ENCODE data around the gene SPTBN1. TPM values are rescaled to one million over a fixed set of nuclear protein-coding genes. Genes with fewer than 3 reads are reported as not detected.

The SPTBN1 gene
- total RNA-seq, 1 experiment from 2014 or later = 88.8 TPM

- DNase-seq (ENCODE audit: low read depth) = no peak
Observed at GRCh38 chr2:54631755-54632154, 175.6 kb downstream of the SPTBN1 start.

- peak; percentile 69 for DNase-seq (ENCODE audit: low read depth)
Observed at GRCh38 chr2:54632733-54633692, 176.9 kb downstream of the SPTBN1 start.

- no peak for DNase-seq (ENCODE audit: low read depth)
Observed at GRCh38 chr2:54634021-54634420, 177.9 kb downstream of the SPTBN1 start.

DNA sequence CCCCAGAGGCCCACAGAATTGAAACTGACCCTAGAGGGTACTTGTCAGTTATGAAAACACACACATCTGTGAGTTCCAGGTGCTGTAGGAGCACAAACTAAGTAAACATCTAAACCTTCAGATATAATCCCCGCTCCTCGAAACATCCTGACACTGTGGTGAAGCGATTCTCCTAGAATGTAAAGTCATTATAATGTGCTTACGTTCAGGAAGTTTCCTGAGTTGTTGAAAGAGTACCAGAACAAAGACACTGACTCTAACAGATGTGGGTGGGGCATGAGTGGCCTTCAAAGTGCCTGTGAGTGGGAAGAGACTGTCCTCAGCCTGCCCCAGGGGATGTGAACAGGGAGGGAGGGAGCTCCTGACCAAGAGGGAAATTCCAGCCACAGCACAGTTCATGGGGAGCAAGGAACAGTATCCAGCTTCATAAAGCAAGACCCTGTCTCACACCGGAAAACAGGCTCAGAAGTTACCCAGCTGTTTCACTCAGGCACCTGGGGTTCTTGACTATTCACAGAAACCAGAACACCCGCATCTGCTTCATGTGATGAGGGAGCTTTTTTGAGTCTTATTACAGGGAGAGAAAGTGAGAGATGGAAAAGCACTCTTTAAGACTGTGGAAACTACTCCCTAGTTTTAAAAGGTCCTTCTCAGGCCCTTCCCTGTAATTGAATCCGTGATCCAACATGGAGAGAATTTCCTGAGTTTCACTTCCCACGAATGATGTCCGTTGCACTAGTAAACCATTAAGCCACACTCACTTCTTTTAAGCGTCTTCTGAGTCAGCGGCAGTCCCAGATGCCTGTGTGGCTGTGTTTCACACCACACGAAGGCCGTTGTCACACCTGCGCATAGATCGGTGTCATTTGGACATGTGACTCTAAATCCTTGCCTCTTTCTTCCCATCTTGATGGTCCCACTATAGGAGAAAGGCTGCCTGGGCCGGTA, 178.7 kb downstream of the SPTBN1 start:
- DNase-seq (ENCODE audit: low read depth) = peak; percentile 78

DNA sequence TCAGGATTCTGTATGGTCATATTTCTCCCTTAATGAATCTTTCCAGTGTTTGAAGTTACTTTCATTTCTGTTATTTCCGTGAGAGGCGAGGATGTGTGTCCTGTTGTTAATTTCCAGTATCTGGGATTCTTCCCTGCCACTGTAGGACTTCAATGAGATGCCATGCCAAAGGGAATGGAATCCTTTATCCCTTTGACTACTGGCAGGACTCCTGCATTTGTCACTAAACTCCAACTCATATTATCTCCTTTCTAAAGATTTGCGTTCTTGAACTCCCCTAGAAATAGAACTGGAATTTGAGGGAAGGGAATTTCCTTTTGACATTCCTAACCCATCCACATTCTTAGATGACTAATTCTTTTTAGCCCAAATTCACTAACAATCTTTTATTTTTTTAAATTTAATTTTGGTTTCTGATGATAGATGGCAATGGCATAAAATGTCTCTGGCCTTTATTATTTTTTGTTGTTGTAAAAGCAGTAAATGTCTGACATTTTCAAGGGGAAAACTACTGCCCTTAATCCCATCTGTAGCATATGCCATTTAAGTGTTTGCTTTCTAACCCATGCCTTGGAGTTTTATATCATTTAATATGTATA, 179.5 kb downstream of the SPTBN1 start:
- peak; percentile 32 for DNase-seq (ENCODE audit: low read depth)

- no peak for DNase-seq (ENCODE audit: low read depth)
Observed at GRCh38 chr2:54636415-54637139, 180.4 kb downstream of the SPTBN1 start.

DNA sequence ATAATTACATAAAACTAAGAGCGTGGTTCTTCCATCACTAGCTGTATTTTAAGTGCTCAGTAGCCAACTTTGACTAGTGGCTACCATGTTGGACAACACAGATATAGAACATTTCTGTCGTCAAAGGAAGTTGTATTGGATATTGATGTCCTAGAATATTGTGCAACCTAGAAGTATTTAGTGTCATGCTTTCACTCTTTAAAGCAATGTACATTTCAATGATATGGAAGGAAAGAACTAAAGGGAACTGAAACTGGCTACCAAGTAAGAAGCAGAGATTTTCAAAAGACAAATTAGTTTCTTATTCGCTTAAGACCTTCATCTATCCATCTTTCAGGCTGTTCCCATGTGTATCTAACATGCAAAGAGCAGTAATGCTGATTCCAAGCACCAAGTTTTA, 182.0 kb downstream of the SPTBN1 start:
- no peak for DNase-seq (ENCODE audit: low read depth)

DNA sequence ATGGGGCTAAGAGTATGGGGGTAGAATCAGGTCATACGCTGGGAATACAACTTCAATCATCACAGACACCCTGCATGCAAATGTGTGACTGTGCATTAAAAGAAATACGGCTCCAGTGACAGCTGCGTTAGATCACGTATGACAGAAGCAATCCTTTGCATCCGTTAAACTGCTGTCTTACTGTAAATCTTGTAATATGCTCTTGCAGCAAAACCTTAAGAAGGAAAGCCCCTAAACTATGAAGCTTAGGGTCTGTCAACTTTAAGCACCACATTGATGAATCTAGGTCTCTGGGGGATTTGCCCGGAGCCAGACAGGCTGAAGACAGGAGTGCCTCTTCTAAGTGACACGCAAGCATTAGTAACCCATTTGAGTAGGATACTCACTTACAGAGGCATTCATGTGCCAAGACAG, 182.7 kb downstream of the SPTBN1 start:
- no peak for DNase-seq (ENCODE audit: low read depth)

- DNase-seq (ENCODE audit: low read depth) = peak; percentile 42
Observed at GRCh38 chr2:54639609-54640008, 183.5 kb downstream of the SPTBN1 start.

DNA sequence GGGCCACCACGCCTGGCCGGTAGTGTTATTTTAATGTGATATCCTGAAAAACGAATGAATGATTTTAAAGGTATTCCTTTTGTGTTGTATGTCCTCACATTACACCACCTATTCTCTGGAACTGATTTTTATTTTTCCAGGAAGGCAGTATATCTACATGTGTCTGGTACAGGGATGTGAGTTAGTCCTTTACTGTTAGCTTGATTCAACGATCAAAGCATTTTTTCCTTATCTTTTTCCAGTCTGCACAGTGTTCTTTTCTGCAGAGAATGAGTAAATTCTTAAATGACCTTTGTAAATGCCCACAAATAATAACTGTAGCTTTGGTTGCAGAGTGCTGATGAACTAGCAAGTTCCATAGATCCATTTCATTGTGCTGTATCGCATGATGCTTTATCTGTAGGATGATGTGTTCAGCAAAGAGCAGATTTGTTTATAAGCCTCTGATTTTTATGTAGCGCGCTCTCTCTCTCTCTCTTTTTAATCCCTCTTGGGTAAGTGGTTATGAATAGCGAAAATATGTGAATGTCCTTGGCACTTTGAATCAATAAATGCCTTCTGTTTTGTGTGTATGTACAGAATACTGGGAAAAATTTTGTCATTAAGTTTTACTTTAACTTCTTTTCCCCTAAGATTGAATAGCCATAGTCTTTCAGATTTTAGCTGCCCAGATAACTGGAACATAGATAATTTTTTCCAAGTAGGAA, 184.9 kb downstream of the SPTBN1 start:
- DNase-seq (ENCODE audit: low read depth) = no peak

DNA sequence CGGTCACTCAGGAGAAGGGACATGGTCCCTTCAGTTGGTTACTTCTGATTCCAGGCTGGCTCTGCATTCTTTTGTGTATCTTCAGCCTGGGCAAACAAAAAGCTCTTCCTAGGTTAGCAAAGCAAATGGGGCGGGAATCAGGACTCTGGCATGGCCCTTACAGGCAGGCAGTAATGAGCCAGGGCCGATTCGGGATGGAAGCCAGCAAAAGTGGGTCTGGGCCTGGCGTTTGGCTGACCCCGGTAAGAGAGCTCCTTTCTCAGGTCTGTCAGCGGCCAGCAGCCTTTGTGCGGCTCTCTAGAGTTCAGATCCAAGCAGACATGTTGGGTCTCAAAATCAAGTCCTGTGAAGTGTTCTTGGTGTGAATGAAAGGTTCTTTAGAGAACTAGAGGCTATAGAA, 185.9 kb downstream of the SPTBN1 start:
- no peak for DNase-seq (ENCODE audit: low read depth)

GRCh38 chr2:54642677-54643430, 186.7 kb downstream of the SPTBN1 start:
- DNase-seq (ENCODE audit: low read depth) = no peak

DNA sequence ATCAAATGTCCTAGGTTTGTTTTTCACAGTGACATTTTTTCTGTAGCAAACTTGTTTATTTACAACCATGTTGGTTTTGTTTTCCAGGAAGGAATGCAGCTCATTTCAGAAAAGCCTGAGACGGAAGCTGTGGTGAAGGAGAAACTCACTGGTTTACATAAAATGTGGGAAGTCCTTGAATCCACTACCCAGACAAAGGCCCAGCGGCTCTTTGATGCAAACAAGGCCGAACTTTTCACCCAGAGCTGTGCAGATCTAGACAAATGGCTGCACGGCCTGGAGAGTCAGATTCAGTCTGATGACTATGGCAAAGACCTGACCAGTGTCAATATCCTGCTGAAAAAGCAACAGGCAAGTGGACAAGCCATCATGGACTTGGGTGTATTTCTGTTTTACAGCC, 188.1 kb downstream of the SPTBN1 start:
- DNase-seq (ENCODE audit: low read depth) = no peak

DNA sequence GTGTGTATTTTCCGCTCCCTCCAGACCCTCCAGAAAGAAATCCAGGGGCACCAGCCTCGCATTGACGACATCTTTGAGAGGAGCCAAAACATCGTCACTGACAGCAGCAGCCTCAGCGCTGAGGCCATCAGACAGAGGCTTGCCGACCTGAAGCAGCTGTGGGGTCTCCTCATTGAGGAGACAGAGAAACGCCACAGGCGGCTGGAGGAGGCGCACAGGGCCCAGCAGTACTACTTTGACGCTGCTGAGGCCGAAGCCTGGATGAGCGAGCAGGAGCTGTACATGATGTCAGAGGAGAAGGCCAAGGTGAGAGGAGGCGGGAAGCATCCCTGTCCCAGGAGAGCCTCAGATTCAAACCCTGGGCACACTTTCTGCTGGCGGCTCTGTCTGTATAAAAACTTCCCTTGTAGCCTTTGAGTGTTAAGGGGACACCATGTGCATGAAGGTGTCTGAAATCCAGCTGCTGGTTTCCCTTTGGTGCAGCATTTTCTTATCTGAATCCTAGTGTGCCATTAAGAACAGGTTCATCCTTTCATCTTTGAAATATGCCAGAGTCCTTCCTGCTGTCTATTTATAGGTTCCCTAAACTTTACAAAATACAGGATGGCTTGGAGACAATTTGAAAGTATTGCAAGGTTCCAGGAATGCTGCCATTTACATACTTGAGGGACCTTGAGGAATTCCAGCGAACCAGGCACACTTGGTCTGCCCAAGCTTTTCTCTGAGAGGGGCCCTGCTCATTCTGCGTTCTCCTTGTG, 190.2 kb downstream of the SPTBN1 start:
- DNase-seq (ENCODE audit: low read depth) = no peak

DNA sequence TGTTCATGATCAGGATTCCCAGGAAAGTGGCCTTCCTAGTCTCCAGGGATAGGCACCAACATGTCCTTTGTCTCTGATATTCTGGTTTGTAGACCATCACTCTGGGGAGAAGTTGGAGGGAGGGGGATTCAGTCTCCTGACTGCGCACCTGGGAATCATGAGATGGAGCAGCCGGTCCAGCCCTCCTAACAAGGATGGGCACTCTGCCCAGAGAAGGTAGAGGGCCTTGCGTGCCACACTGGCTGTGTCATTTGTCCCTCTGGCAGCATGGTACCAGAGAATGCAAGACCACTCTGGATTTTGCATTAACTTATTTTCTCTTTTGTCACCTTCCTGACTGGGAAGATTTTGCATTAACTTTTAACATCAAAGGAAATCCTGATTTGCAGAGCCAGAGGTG, 192.1 kb downstream of the SPTBN1 start:
- DNase-seq (ENCODE audit: low read depth) = no peak

DNA sequence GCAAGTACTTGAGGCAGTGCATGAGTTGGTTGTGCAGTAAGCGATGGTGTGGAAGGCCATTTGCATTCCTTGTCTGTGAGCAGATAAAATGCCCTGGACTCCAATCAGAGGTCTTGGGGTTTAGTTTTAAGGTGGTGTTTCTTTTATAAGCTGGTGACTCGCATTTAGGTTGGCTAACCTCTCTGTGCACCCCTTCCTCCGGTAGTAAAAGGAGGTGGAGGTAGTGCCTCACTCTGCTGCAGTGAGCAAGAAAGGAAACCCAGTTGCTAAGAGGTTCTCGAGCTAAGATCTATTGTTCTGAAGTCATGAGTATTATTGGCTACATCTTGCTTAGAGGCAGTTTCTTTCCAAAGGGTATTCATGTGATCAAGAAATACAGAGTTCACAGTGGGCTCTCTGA, 193.1 kb downstream of the SPTBN1 start:
- DNase-seq (ENCODE audit: low read depth) = no peak

DNA sequence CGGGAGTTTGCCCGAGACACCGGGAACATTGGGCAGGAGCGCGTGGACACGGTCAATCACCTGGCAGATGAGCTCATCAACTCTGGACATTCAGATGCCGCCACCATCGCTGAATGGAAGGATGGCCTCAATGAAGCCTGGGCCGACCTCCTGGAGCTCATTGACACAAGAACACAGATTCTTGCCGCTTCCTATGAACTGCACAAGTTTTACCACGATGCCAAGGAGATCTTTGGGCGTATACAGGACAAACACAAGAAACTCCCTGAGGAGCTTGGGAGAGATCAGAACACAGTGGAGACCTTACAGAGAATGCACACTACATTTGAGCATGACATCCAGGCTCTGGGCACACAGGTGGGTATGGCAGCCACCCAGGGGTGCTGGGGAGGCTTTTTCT, 193.5 kb downstream of the SPTBN1 start:
- DNase-seq (ENCODE audit: low read depth) = no peak

DNA sequence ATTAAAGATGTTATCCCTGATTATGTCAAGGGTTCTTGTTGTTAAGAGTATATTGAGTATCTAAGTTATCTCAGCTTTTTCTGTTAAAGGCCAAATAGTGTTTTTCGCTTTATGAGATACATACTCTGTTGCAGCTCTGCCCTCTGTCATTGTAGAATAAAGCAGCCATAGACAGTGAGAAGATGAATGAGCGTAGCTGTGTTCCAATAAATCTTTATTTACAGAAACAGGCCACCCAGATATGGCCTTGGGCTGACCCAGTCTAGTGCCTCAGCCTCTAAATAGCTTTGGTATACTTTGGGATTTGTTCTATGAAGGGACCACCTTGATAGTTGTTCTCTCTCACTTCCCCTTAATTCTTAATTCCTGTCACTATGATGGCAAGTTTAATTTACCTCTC, 194.5 kb downstream of the SPTBN1 start:
- no peak for DNase-seq (ENCODE audit: low read depth)

DNA sequence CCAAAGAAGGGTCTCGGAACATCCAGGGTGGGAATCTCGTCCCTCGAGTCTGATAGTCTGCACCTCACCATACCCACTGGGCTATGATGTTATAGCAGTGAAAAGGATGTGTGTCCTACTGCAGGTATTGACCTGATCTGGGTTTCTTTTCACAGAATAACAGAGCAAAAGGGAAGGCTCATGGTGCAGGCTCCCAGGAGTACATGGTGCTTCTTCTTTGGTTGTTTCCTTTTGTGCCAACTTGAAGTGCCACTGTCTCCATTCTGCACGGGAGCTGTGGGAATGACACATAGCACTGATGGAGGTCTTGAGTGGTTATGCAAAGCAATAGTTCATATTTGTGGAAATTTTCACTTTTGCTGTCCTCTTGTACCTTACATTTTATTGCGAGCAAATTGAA, 195.2 kb downstream of the SPTBN1 start:
- no peak for DNase-seq (ENCODE audit: low read depth)

Measured in M059J (cell line).